ENCODE results near the gene FLRT1.
"Not testable (repeated sequence)": the region's sequence is repeated elsewhere in the genome, so short reads cannot be mapped to it uniquely, and the experiment has no call there.

FLRT1 gene

GRCh38 chr11:64045700-64046099, 10.0 kb downstream of the FLRT1 start:
- no peak for DNase-seq (ENCODE audit: low read depth)
- H3K4me3 ChIP-seq (ENCODE audit: low read length): no peak overlapping the region
- TF ChIP-seq CTCF (IDR thresholded peaks at IDR 0.05; ENCODE audit: insufficient read depth, low read depth, low read length, missing control alignments): no peak

GRCh38 chr11:64047373-64047772, 11.6 kb downstream of the FLRT1 start:
- DNase-seq (ENCODE audit: low read depth); H3K4me3 ChIP-seq (ENCODE audit: low read length): not testable (repeated sequence)

- no peak for DNase-seq (ENCODE audit: low read depth)
- no peak for TF ChIP-seq CTCF (IDR thresholded peaks at IDR 0.05; ENCODE audit: insufficient read depth, low read depth, low read length, missing control alignments)
- H3K4me3 ChIP-seq (ENCODE audit: low read length): no peak overlapping the region
Measured at GRCh38 chr11:64048042-64048854, 12.5 kb downstream of the FLRT1 start.

- DNase-seq (ENCODE audit: low read depth): no peak
- no peak overlapping the region for H3K4me3 ChIP-seq (ENCODE audit: low read length)
- TF ChIP-seq CTCF (IDR thresholded peaks at IDR 0.05; ENCODE audit: insufficient read depth, low read depth, low read length, missing control alignments): no peak
Measured at GRCh38 chr11:64049509-64049908, 13.8 kb downstream of the FLRT1 start.

GRCh38 chr11:64051297-64051696, 15.6 kb downstream of the FLRT1 start:
- no peak for TF ChIP-seq CTCF (IDR thresholded peaks at IDR 0.05; ENCODE audit: insufficient read depth, low read depth, low read length, missing control alignments)
- DNase-seq (ENCODE audit: low read depth): no peak
- H3K4me3 ChIP-seq (ENCODE audit: low read length): no peak overlapping the region

DNA sequence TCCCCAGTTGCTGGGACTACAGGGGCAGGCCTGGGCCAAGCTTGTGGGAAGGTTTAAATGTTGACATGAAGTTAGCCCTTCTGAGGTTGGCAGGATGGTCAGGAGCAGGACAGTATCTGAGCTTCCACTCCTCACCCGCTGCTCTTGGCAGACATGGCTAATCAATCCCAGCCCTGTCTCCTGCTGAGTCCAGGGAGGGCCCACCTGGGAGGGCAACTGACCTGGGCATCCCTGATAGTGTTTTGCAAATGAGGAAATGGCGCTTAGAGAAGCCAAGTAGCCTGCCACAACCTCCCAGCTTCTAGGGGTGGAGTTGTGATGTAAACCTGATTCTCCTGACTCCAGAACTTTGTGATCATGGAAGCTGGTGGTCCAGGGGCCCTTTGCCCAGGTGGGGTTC, 16.7 kb downstream of the FLRT1 start:
- no peak for TF ChIP-seq CTCF (IDR thresholded peaks at IDR 0.05; ENCODE audit: insufficient read depth, low read depth, low read length, missing control alignments)
- no peak overlapping the region for H3K4me3 ChIP-seq (ENCODE audit: low read length)
- DNase-seq (ENCODE audit: low read depth): no peak

GRCh38 chr11:64052938-64053622, 17.3 kb downstream of the FLRT1 start:
- no peak for DNase-seq (ENCODE audit: low read depth)
- no peak overlapping the region for H3K4me3 ChIP-seq (ENCODE audit: low read length)
- no peak for TF ChIP-seq CTCF (IDR thresholded peaks at IDR 0.05; ENCODE audit: insufficient read depth, low read depth, low read length, missing control alignments)
